ENCODE measurements around the gene PCDHB7.
"Not testable (repeated sequence)": the region's sequence is repeated elsewhere in the genome, so short reads cannot be mapped to it uniquely, and the experiment has no call there.

- TF ChIP-seq CTCF (IDR thresholded peaks at IDR 0.05; ENCODE audit: insufficient read depth, low read length, poor library complexity, severe bottlenecking); EZH2phosphoT487 (conservative IDR thresholded peaks at IDR 0.05; ENCODE audit: low read length): not testable (repeated sequence)
Observed at GRCh38 chr5:141213656-141214339, 41.4 kb downstream of the PCDHB7 start, which contains the start of gene PCDHB13.
